Measurements from ENCODE around the gene ZNF451. TPM values are rescaled to one million over a fixed set of nuclear protein-coding genes. Genes with fewer than 3 reads are reported as not detected.

Gene ZNF451
- polyA plus RNA-seq, 1 of the 3 experiments (the other 2 are of a cell fraction): 8.5 TPM

DNA sequence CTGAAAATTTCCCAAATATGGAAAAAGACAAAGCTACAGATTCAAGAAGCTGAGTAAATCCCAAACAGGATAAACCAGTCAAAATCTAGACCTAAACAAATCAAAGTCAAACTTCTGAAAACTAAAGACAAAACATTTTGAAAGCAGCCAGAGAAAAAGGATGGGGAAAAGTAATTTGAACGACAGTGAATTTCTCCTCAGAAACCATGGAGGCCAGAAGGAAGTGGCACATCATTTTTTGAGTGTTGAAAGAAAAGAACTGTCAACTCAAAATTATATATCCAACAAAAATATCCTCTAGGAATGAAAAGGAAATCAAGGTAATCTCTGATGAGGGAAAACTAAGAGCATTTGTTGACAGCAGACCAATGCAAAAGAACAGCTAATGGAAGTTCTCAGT is 125.3 kb downstream of the ZNF451 start:
- Histone ChIP-seq H3K36me3 (replicated peaks in 1 of 2; ENCODE audit: control insufficient read depth in 1 of 2, insufficient read depth in 2 of 2, low read length in 1 of 2) (peaks cover 0 to 32% of the 10 kb centered on the region in 2 experiments), H3F3A (replicated peaks; ENCODE audit: insufficient read depth) (peaks cover 8% of the 10 kb centered on the region), H3K9me3 (0 out of 2 replicates have a peak, but pooled peaks cover 7% of the 10 kb centered on the region), H3K4me1 (ENCODE audit: control insufficient read depth in 1 of 2, insufficient read depth in 2 of 2, low read depth in 1 of 2, low read length in 1 of 2) (no peaks in the 10 kb centered on the region; a peak in 1 of 4 replicates), H3K9me2 (no peaks in the 10 kb centered on the region), H3K4me3 (ENCODE audit: low read depth in 2 of 2, low read length in 1 of 2) (no peak overlapping the region), H3K27me3 (ENCODE audit: insufficient read depth) (no peaks in the 10 kb centered on the region), H3K4me2 (no peak overlapping the region), H4K20me1 (ENCODE audit: insufficient read depth) (no peaks in the 10 kb centered on the region), H3K27ac (ENCODE audit: low read depth in 2 of 2, low read length in 1 of 2) (no peak overlapping the region), H3K9ac (no peak overlapping the region), H3K79me2 (ENCODE audit: insufficient read depth) (peaks cover 100% of the 10 kb centered on the region), H2AFZ (ENCODE audit: low read depth) (no peak overlapping the region)
- TF ChIP-seq CHD2 (IDR thresholded peaks at IDR 0.05; ENCODE audit: low read length, partially characterized antibody) (no peak), MXI1 (IDR thresholded peaks at IDR 0.05; ENCODE audit: low read depth, low read length) (no peak), POLR2AphosphoS5 (IDR thresholded peaks at IDR 0.05; ENCODE audit: low read depth, low read length) (no peak), MEF2A (IDR thresholded peaks at IDR 0.05; ENCODE audit: borderline replicate concordance, low read depth) (no peak), RAD21 (IDR thresholded peaks at IDR 0.05; ENCODE audit: low read length) (no peak), RCOR1 (IDR thresholded peaks at IDR 0.05; ENCODE audit: low read length) (no peak), NRF1 (IDR thresholded peaks at IDR 0.05; ENCODE audit: low read depth, low read length) (no peak), TEAD4 (IDR thresholded peaks at IDR 0.05; ENCODE audit: borderline replicate concordance, insufficient read depth) (no peak), RXRA (IDR thresholded peaks at IDR 0.05; ENCODE audit: borderline replicate concordance, low read depth) (no peak), RFX5 (IDR thresholded peaks at IDR 0.05; ENCODE audit: low read length) (no peak), GATA2 (CRISPR knock-in tag; IDR thresholded peaks at IDR 0.05) (no peak), JUND (IDR thresholded peaks at IDR 0.05) (no peak), FOSL2 (IDR thresholded peaks at IDR 0.05; ENCODE audit: borderline replicate concordance, low read depth) (no peak), FOXM1 (IDR thresholded peaks at IDR 0.05; ENCODE audit: low read depth) (no peak), EP300 (IDR thresholded peaks at IDR 0.05; ENCODE audit: borderline replicate concordance in 1 of 2, low read depth in 1 of 2, low read length in 1 of 2) (no peak)
- TF ChIP-seq, protein P1, sequence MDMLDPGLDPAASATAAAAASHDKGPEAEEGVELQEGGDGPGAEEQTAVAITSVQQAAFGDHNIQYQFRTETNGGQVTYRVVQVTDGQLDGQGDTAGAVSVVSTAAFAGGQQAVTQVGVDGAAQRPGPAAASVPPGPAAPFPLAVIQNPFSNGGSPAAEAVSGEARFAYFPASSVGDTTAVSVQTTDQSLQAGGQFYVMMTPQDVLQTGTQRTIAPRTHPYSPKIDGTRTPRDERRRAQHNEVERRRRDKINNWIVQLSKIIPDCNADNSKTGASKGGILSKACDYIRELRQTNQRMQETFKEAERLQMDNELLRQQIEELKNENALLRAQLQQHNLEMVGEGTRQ (IDR thresholded peaks at IDR 0.05; ENCODE audit: borderline replicate concordance, low read depth, low read length): no peak
- TF ChIP-seq, protein P2, sequence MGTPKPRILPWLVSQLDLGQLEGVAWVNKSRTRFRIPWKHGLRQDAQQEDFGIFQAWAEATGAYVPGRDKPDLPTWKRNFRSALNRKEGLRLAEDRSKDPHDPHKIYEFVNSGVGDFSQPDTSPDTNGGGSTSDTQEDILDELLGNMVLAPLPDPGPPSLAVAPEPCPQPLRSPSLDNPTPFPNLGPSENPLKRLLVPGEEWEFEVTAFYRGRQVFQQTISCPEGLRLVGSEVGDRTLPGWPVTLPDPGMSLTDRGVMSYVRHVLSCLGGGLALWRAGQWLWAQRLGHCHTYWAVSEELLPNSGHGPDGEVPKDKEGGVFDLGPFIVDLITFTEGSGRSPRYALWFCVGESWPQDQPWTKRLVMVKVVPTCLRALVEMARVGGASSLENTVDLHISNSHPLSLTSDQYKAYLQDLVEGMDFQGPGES (IDR thresholded peaks at IDR 0.05; ENCODE audit: low read depth, low read length): no peak
- TF ChIP-seq, protein P3, sequence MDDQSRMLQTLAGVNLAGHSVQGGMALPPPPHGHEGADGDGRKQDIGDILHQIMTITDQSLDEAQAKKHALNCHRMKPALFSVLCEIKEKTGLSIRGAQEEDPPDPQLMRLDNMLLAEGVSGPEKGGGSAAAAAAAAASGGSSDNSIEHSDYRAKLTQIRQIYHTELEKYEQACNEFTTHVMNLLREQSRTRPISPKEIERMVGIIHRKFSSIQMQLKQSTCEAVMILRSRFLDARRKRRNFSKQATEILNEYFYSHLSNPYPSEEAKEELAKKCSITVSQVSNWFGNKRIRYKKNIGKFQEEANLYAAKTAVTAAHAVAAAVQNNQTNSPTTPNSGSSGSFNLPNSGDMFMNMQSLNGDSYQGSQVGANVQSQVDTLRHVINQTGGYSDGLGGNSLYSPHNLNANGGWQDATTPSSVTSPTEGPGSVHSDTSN (IDR thresholded peaks at IDR 0.05): no peak
- WGBS (ENCODE audit: low lambda C conversion rate): 88% methylated on average over 1 of the region's 1 CpG
- ChIA-PET CTCF (interaction anchor here (1.5 kb wide), 1 partner anchor 25 kb away, joined by 3 read pairs; no protein-coding TSS in a partner anchor), POLR2A (no interaction called here)
- no peak for DNase-seq
